ENCODE results near the gene SRRM2.

The SRRM2 gene

DNA sequence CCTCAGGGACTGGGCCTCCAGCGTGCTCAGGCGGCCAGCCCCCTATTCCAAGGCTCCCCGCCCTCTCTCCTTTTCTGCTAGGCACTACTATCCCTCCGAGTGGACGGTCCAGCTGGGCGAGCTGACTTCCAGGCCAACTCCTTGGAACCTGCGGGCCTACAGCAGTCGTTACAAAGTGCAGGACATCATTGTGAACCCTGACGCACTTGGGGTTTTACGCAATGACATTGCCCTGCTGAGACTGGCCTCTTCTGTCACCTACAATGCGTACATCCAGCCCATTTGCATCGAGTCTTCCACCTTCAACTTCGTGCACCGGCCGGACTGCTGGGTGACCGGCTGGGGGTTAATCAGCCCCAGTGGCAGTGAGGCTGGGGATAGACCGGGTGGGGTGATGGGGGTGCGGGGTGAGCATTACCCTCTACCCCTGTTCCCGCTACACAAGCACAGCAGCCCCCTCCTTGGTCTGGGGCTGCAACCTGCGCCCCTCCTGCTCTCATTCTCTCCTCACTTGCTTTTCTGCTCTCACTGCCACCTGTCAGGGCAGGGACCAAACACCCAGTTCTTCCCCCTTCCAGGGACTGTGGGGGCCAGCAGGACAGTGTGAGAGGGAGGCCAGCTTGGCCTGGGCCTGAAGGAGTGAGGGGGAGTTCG, 46.9 kb downstream of the SRRM2 start:
- Histone ChIP-seq H3K27me3 (ENCODE audit: insufficient read depth, low read length, poor library complexity, severe bottlenecking) (no peaks in the 10 kb centered on the region), H3K79me2 (ENCODE audit: insufficient read depth, low read length) (no peaks in the 10 kb centered on the region), H3K4me2 (ENCODE audit: low read depth, low read length, poor library complexity, severe bottlenecking) (no peak overlapping the region), H3F3A (ENCODE audit: low read depth) (no peaks in the 10 kb centered on the region), H3K9me3 (ENCODE audit: insufficient read depth, low read depth, low read length) (no peaks in the 10 kb centered on the region), H2AFZ (ENCODE audit: low read length) (no peak overlapping the region), H3K36me3 (ENCODE audit: insufficient read depth, low read length) (no peaks in the 10 kb centered on the region), H3K4me1 (ENCODE audit: insufficient read depth, low read length, poor library complexity, severe bottlenecking) (no peaks in the 10 kb centered on the region), H4K20me1 (ENCODE audit: insufficient read depth, low read length, poor library complexity, severe bottlenecking) (no peaks in the 10 kb centered on the region), H3K9ac (ENCODE audit: low read depth, low read length, poor library complexity, severe bottlenecking) (no peak overlapping the region), H3K9me2 (replicated peaks; ENCODE audit: low read depth, low read length) (no peaks in the 10 kb centered on the region), H3K4me3 (ENCODE audit: low read length, poor library complexity, severe bottlenecking) (no peak overlapping the region)
- TF ChIP-seq, protein P1, sequence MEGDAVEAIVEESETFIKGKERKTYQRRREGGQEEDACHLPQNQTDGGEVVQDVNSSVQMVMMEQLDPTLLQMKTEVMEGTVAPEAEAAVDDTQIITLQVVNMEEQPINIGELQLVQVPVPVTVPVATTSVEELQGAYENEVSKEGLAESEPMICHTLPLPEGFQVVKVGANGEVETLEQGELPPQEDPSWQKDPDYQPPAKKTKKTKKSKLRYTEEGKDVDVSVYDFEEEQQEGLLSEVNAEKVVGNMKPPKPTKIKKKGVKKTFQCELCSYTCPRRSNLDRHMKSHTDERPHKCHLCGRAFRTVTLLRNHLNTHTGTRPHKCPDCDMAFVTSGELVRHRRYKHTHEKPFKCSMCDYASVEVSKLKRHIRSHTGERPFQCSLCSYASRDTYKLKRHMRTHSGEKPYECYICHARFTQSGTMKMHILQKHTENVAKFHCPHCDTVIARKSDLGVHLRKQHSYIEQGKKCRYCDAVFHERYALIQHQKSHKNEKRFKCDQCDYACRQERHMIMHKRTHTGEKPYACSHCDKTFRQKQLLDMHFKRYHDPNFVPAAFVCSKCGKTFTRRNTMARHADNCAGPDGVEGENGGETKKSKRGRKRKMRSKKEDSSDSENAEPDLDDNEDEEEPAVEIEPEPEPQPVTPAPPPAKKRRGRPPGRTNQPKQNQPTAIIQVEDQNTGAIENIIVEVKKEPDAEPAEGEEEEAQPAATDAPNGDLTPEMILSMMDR (conservative IDR thresholded peaks at IDR 0.05; ENCODE audit: low read length): no peak
- no peak for TF ChIP-seq EZH2phosphoT487 (IDR thresholded peaks at IDR 0.05; ENCODE audit: borderline replicate concordance)

- Histone ChIP-seq H3K9me2 (replicated peaks; ENCODE audit: low read depth, low read length) (no peaks in the 10 kb centered on the region), H3K4me1 (ENCODE audit: insufficient read depth, low read length, poor library complexity, severe bottlenecking) (no peaks in the 10 kb centered on the region), H3K9me3 (ENCODE audit: insufficient read depth, low read depth, low read length) (no peaks in the 10 kb centered on the region; the same call in 1 of the 2 replicates), H2AFZ (ENCODE audit: low read length) (no peak overlapping the region), H3K79me2 (ENCODE audit: insufficient read depth, low read length) (no peaks in the 10 kb centered on the region), H3K4me3 (ENCODE audit: low read length, poor library complexity, severe bottlenecking) (no peak overlapping the region), H4K20me1 (ENCODE audit: insufficient read depth, low read length, poor library complexity, severe bottlenecking) (no peaks in the 10 kb centered on the region), H3K36me3 (ENCODE audit: insufficient read depth, low read length) (no peaks in the 10 kb centered on the region), H3K4me2 (ENCODE audit: low read depth, low read length, poor library complexity, severe bottlenecking) (no peak overlapping the region), H3K9ac (ENCODE audit: low read depth, low read length, poor library complexity, severe bottlenecking) (no peak overlapping the region), H3K27me3 (ENCODE audit: insufficient read depth, low read length, poor library complexity, severe bottlenecking) (no peaks in the 10 kb centered on the region), H3F3A (ENCODE audit: low read depth) (no peaks in the 10 kb centered on the region)
- TF ChIP-seq, protein P1 (conservative IDR thresholded peaks at IDR 0.05; ENCODE audit: low read length): no peak
- no peak for TF ChIP-seq EZH2phosphoT487 (IDR thresholded peaks at IDR 0.05; ENCODE audit: borderline replicate concordance)
Observed at GRCh38 chr16:2799859-2800226, 47.4 kb downstream of the SRRM2 start.

DNA sequence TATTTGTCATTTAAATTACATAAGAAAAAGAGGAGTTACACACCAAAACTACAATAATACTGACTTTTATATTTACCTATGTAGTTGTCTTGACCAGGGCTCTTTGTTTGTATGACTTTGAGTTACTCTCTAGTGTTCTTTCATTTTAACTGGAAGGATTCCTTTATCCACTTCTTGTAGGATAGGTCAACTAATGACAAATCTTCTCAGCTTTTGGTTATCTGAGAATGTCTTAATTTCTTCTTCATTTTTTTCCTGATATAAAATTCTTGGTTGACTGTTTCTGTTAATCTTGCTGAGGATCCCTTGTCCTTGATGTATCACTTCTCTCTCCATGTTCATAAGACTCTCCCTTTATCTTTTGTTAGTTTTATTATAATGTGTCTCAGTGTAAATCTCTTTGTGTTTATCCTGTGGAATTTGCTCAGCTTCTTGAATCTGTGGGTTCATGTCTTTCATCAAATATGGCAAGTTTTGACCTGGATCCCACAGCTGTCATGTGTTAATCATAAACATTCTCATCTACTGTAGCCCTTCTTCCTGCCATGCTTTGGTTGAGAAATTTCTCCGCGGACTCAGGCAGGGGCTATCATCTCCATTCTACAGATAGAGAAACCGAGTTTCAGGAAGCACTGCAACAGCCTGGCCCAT, 51.2 kb downstream of the SRRM2 start:
- Histone ChIP-seq H3K27me3 (ENCODE audit: insufficient read depth, low read length, poor library complexity, severe bottlenecking) (no peaks in the 10 kb centered on the region), H4K20me1 (ENCODE audit: insufficient read depth, low read length, poor library complexity, severe bottlenecking) (no peaks in the 10 kb centered on the region)

More for the DNA sequence above, 51.2 kb downstream of the SRRM2 start:
- H3K79me2 ChIP-seq (ENCODE audit: insufficient read depth, low read length): no peaks in the 10 kb centered on the region
- no peak overlapping the region for H3K4me3 ChIP-seq (ENCODE audit: low read length, poor library complexity, severe bottlenecking)
- no peaks in the 10 kb centered on the region for H3K36me3 ChIP-seq (ENCODE audit: insufficient read depth, low read length)
- H3K9me3 ChIP-seq (ENCODE audit: insufficient read depth, low read depth, low read length): no peaks in the 10 kb centered on the region; the same call in 1 of the 2 replicates
- no peak overlapping the region for H3K9ac ChIP-seq (ENCODE audit: low read depth, low read length, poor library complexity, severe bottlenecking)
- no peaks in the 10 kb centered on the region for H3K4me1 ChIP-seq (ENCODE audit: insufficient read depth, low read length, poor library complexity, severe bottlenecking)
- TF ChIP-seq, protein P1 (conservative IDR thresholded peaks at IDR 0.05; ENCODE audit: low read length): no peak
- no peaks in the 10 kb centered on the region for H3F3A ChIP-seq (ENCODE audit: low read depth)
- no peaks in the 10 kb centered on the region for H3K9me2 ChIP-seq (replicated peaks; ENCODE audit: low read depth, low read length)
- H3K4me2 ChIP-seq (ENCODE audit: low read depth, low read length, poor library complexity, severe bottlenecking): no peak overlapping the region
- H2AFZ ChIP-seq (ENCODE audit: low read length): no peak overlapping the region
